Neural cell (in vitro differentiated cells): ENCODE data around the gene OR52E2. TPM values are rescaled to one million over a fixed set of nuclear protein-coding genes. Genes with fewer than 3 reads are reported as not detected.

ENCODE experiments used
- H2AFZ ChIP-seq: fragments of 200-600, 300-800 bp; sonication (generic), shearing (Covaris generic); 2 replicates; pipeline ENCODE4 v1.6.0; 2014; ENCODE audit warnings: low read depth, mild to moderate bottlenecking, antibody characterized with exemption, low read length, moderate library complexity
- H3F3A ChIP-seq: fragments of 200-600 bp; shearing (Covaris generic); 2 replicates; pipeline ENCODE4 v1.6.1; 2016; ENCODE audit warnings: mild to moderate bottlenecking, moderate library complexity, mixed read lengths, antibody characterized with exemption, low read length; ENCODE audit not compliant: insufficient read depth, poor library complexity, severe bottlenecking
- H3K27ac ChIP-seq: fragments of 200-600, 300-800 bp; sonication (generic), shearing (Covaris generic); 2 replicates; pipeline ENCODE4 v1.5.1; 2014; ENCODE audit warnings: mild to moderate bottlenecking, low read length, moderate library complexity
- H3K27me3 ChIP-seq: fragments of 300-800, 200-600 bp; sonication (generic), shearing (Covaris generic); 2 replicates; pipeline ENCODE4 v1.6.0; 2014; ENCODE audit warnings: mild to moderate bottlenecking, low read depth, low read length, moderate library complexity; ENCODE audit not compliant: insufficient read depth
- H3K36me3 ChIP-seq: fragments of 300-800, 200-600 bp; sonication (generic), shearing (Covaris generic); 2 replicates; pipeline ENCODE4 v1.5.1; 2014; ENCODE audit warnings: mild to moderate bottlenecking, antibody characterized with exemption, low read length, moderate library complexity; ENCODE audit not compliant: insufficient read depth
- H3K4me2 ChIP-seq: fragments of 300-800, 200-600 bp; sonication (generic), shearing (Covaris generic); 2 replicates; pipeline ENCODE4 v1.6.0; 2014; ENCODE audit warnings: mild to moderate bottlenecking, low read length
- H3K4me3 ChIP-seq: fragments of 300-800, 200-600 bp; sonication (generic), shearing (Covaris generic); 2 replicates; pipeline ENCODE4 v1.5.1; 2014; ENCODE audit warnings: mild to moderate bottlenecking, low read length, moderate library complexity
- H3K79me2 ChIP-seq: fragments of 200-600 bp; shearing (Covaris generic); replicated peaks from 2 replicates; pipeline ENCODE4 v1.6.0; 2014; ENCODE audit warnings: mild to moderate bottlenecking, low read length, moderate library complexity; ENCODE audit not compliant: insufficient read depth
- H3K9ac ChIP-seq: fragments of 300-800, 200-600 bp; sonication (generic), shearing (Covaris generic); 2 replicates; pipeline ENCODE4 v1.6.1; 2016; ENCODE audit warnings: mild to moderate bottlenecking, low read length, mixed read lengths
- H3K9me2 ChIP-seq: fragments of 200-600 bp; shearing (Covaris generic); 2 replicates; pipeline ENCODE4 v1.6.1; 2016; ENCODE audit warnings: mild to moderate bottlenecking, low read length, mixed read lengths; ENCODE audit not compliant: insufficient read depth
- H3K9me3 ChIP-seq: fragments of 200-600, 300-800 bp; sonication (generic), shearing (Covaris generic); 2 replicates; pipeline ENCODE4 v1.6.1; 2016; ENCODE audit warnings: mild to moderate bottlenecking, mixed run types, low read length, moderate library complexity, mixed read lengths
- H4K20me1 ChIP-seq: fragments of 200-600 bp; shearing (Covaris generic); 2 replicates; pipeline ENCODE4 v1.6.1; 2016; ENCODE audit warnings: mild to moderate bottlenecking, mixed run types; ENCODE audit not compliant: insufficient read depth
- CTCF ChIP-seq: fragments of 450-650 bp; IDR thresholded peaks from 2 replicates; pipeline ENCODE4 v1.5.1; 2014; ENCODE audit warnings: antibody characterized with exemption, mild to moderate bottlenecking, moderate library complexity; ENCODE audit not compliant: poor library complexity, severe bottlenecking
- EP300 ChIP-seq: fragments of 450-650 bp; conservative IDR thresholded peaks from 2 replicates; pipeline ENCODE4 v1.6.1; 2014; ENCODE audit warnings: antibody characterized with exemption, mild to moderate bottlenecking, moderate library complexity; ENCODE audit not compliant: poor library complexity, severe bottlenecking
- EZH2 ChIP-seq: fragments of 200-600, 300-800 bp; shearing (Covaris generic), sonication (generic); IDR thresholded peaks from 2 replicates; pipeline ENCODE4 v1.6.1; 2014; ENCODE audit warnings: antibody characterized with exemption, low read length, borderline replicate concordance, mild to moderate bottlenecking; ENCODE audit not compliant: insufficient read depth, poor library complexity, severe bottlenecking
- MXI1 ChIP-seq: fragments of 450-650 bp; conservative IDR thresholded peaks from 2 replicates; pipeline ENCODE4 v1.6.1; 2014; ENCODE audit warnings: antibody characterized with exemption, mild to moderate bottlenecking; ENCODE audit not compliant: poor library complexity, severe bottlenecking
- POLR2AphosphoS5 ChIP-seq: IDR thresholded peaks from 2 replicates; pipeline ENCODE4 v1.6.1; 2012
- RAD21 ChIP-seq: fragments of 450-650 bp; conservative IDR thresholded peaks from 2 replicates; pipeline ENCODE4 v1.6.1; 2014; ENCODE audit warnings: antibody characterized with exemption, mild to moderate bottlenecking, moderate library complexity
- REST ChIP-seq: IDR thresholded peaks from 2 replicates; pipeline ENCODE4 v1.6.1; 2012; ENCODE audit warnings: borderline replicate concordance
- SMC3 ChIP-seq: fragments of 450-650 bp; conservative IDR thresholded peaks from 2 replicates; pipeline ENCODE4 v1.6.1; 2014; ENCODE audit warnings: antibody characterized with exemption, mild to moderate bottlenecking, moderate library complexity; ENCODE audit not compliant: poor library complexity
- TAF1 ChIP-seq: IDR thresholded peaks from 2 replicates; pipeline ENCODE4 v1.6.1; 2012; ENCODE audit warnings: low read depth
- polyA minus RNA-seq: library from RNA; depleted of rRNA, polyadenylated mRNA; stranded (reverse); fragments of >200 nt; gene quantifications from 2 replicates; pipeline ENCODE4 v1.2.3, GENCODE V29; 2014
- polyA plus RNA-seq: library from polyadenylated mRNA; depleted of rRNA; stranded (reverse); fragments of >200 nt; gene quantifications from 2 replicates; pipeline ENCODE4 v1.2.3, GENCODE V29; 2014

Gene OR52E2
- polyA plus RNA-seq (not detected in 2 replicates), polyA minus RNA-seq (not detected in 2 replicates)

- H3F3A ChIP-seq, result no peaks in the 10 kb centered on the region
- H3K9me2 ChIP-seq, result no peaks in the 10 kb centered on the region
- H3K27me3 ChIP-seq, result no peaks in the 10 kb centered on the region
- no peak within 1 kb of the TSS for H3K4me3 ChIP-seq
- H2AFZ ChIP-seq, result no peak within 1 kb of the TSS
- no peak for TF ChIP-seq EP300
- no peak for TF ChIP-seq SMC3
- TF ChIP-seq MXI1, result no peak
- no peak for TF ChIP-seq TAF1
- H3K36me3 ChIP-seq, result no peaks in the 10 kb centered on the region
- H4K20me1 ChIP-seq, result no peaks in the 10 kb centered on the region
- H3K79me2 ChIP-seq, result no peaks in the 10 kb centered on the region
- no peak within 1 kb of the TSS for H3K27ac ChIP-seq
- no peak within 1 kb of the TSS for H3K9ac ChIP-seq
- no peak within 1 kb of the TSS for H3K4me2 ChIP-seq
- no peaks in the 10 kb centered on the region for H3K9me3 ChIP-seq
These were observed at the start of gene OR52E2 for GRCh38 chr11:5059391-5059790. OR52E2 (minus strand) TSS chr11:5059627; CDS start chr11:5059627, 0 bp downstream.

- no peak overlapping the region for H3K4me2 ChIP-seq
- no peaks in the 10 kb centered on the region for H3K27me3 ChIP-seq
- no peaks in the 10 kb centered on the region for H3K9me3 ChIP-seq
- TF ChIP-seq POLR2AphosphoS5, result no peak
- no peak for TF ChIP-seq REST
- no peak for TF ChIP-seq SMC3
- TF ChIP-seq EZH2, result no peak
- no peak for TF ChIP-seq TAF1
- TF ChIP-seq EP300, result no peak
- no peak for TF ChIP-seq MXI1
- TF ChIP-seq RAD21, result no peak
- TF ChIP-seq CTCF, result no peak
- no peak overlapping the region for H3K9ac ChIP-seq
- no peaks in the 10 kb centered on the region for H4K20me1 ChIP-seq
- no peaks in the 10 kb centered on the region for H3F3A ChIP-seq
- no peak overlapping the region for H3K27ac ChIP-seq
- H2AFZ ChIP-seq, result no peak overlapping the region
- H3K4me3 ChIP-seq, result no peak overlapping the region
- H3K36me3 ChIP-seq, result no peaks in the 10 kb centered on the region
- H3K79me2 ChIP-seq, result no peaks in the 10 kb centered on the region
- no peaks in the 10 kb centered on the region for H3K9me2 ChIP-seq
These were observed 47.9 kb upstream of the OR52E2 start for GRCh38 chr11:5107285-5107684.

- Histone ChIP-seq H3K36me3 (no peaks in the 10 kb centered on the region), H3K4me3 (no peak overlapping the region), H4K20me1 (no peaks in the 10 kb centered on the region), H3K9me3 (no peaks in the 10 kb centered on the region), H3F3A (no peaks in the 10 kb centered on the region), H3K4me2 (no peak overlapping the region), H3K27me3 (no peaks in the 10 kb centered on the region), H3K79me2 (no peaks in the 10 kb centered on the region), H2AFZ (no peak overlapping the region), H3K9ac (no peak overlapping the region), H3K9me2 (no peaks in the 10 kb centered on the region), H3K27ac (no peak overlapping the region)
- TF ChIP-seq EZH2, result no peak
- TF ChIP-seq SMC3, result no peak
- no peak for TF ChIP-seq REST
- no peak for TF ChIP-seq MXI1
- TF ChIP-seq POLR2AphosphoS5, result no peak
- no peak for TF ChIP-seq RAD21
- TF ChIP-seq EP300, result no peak
- TF ChIP-seq CTCF, result no peak
- no peak for TF ChIP-seq TAF1
These were observed 43.6 kb upstream of the OR52E2 start for GRCh38 chr11:5103066-5103465.
